AG04450 (cell line): ENCODE results near the gene DNAJC4. TPM values are rescaled to one million over a fixed set of nuclear protein-coding genes. Genes with fewer than 3 reads are reported as not detected.
A peak's percentile ranks its signal among the peaks of the same experiment; 100 is the strongest.

Source experiments
- CTCF ChIA-PET: fragments of 300-600, 350-600 bp; formaldehyde crosslinking; extraction: SDS; loops from one replicate; lab custom pipeline; 2022; ENCODE audit warnings: antibody characterized with exemption, inconsistent platforms; lab: Charles Lee
- POLR2A ChIA-PET: fragments of 350-600 bp; formaldehyde crosslinking; extraction: SDS; loops from one replicate; lab custom pipeline; 2021; ENCODE audit warnings: antibody characterized with exemption, inconsistent platforms; lab: Yijun Ruan, JAX
- DNase-seq: peaks from one replicate; pipeline ENCODE4 v3.0.0-alpha.2; 2011; ENCODE audit warnings: low read depth, low spot score
- H3K27ac ChIP-seq: one replicate; pipeline ENCODE4 v1.5.1; 2012; ENCODE audit warnings: low read depth, low read length, control low read depth
- H3K27me3 ChIP-seq: one replicate; pipeline ENCODE4 v1.6.0; 2012; ENCODE audit warnings: low read length; ENCODE audit not compliant: control insufficient read depth, insufficient read depth
- H3K4me3 ChIP-seq: 2 replicates; pipeline ENCODE4 v1.5.1; 2011; ENCODE audit warnings: mild to moderate bottlenecking, low read depth, low read length, control low read depth
- H3K9me3 ChIP-seq: 2 replicates; pipeline ENCODE4 v1.5.1; 2012; ENCODE audit warnings: low read length; ENCODE audit not compliant: control insufficient read depth, insufficient read depth
- CTCF ChIP-seq: IDR thresholded peaks from 2 replicates; pipeline ENCODE4 v1.5.1; 2011; ENCODE audit warnings: low read depth, low read length, control low read depth, inconsistent platforms
- polyA plus RNA-seq: library from polyadenylated mRNA; depleted of rRNA; stranded (reverse); fragments of >200 nt; gene quantifications from 2 replicates; pipeline ENCODE4 v1.2.3, GENCODE V29; 2011

The DNAJC4 gene
- polyA plus RNA-seq, 1 experiment = 18.7 TPM

GRCh38 chr11:64203421-64204079, 26.8 kb upstream of the DNAJC4 start:
- CTCF ChIA-PET = interaction anchor here (0.6 to 6.8 kb wide), 9 partner anchors 11 to 294 kb away, joined by 3 to 125 read pairs (median 21); partner anchors contain the start of gene PLCB3
- H3K4me3 ChIP-seq = no peak overlapping the region
- H3K9me3 ChIP-seq = no peaks in the 10 kb centered on the region; the same call in 1 of the 2 replicates
- peak overlapping the region; percentile 21 for H3K27ac ChIP-seq
- H3K27me3 ChIP-seq = no peaks in the 10 kb centered on the region
- no peak for TF ChIP-seq CTCF
- POLR2A ChIA-PET = interaction anchor here (0.6 to 2.0 kb wide), 4 partner anchors 18 to 1389 kb away, joined by 3 to 17 read pairs (median 6); partner anchors contain the start of gene STIP1
- no peak for DNase-seq

- peak overlapping the region; percentile 21 for H3K27ac ChIP-seq
These were observed 26.3 kb upstream of the DNAJC4 start for GRCh38 chr11:64204080-64204440.

GRCh38 chr11:64204464-64204989, 25.8 kb upstream of the DNAJC4 start:
- H3K9me3 ChIP-seq = no peaks in the 10 kb centered on the region; the same call in 1 of the 2 replicates
- CTCF ChIA-PET = interaction anchor here (0.6 to 6.8 kb wide), 27 partner anchors 8 to 370 kb away, joined by 3 to 125 read pairs (median 4); partner anchors contain the start of genes NUDT22, PLCB3, PRDX5 and TRMT112
- no peaks in the 10 kb centered on the region for H3K27me3 ChIP-seq
- peak; percentile 95 for DNase-seq
- H3K27ac ChIP-seq = no peak overlapping the region
- H3K4me3 ChIP-seq = no peak overlapping the region
- POLR2A ChIA-PET = interaction anchor here (0.7 to 2.0 kb wide), 9 partner anchors 8 to 96 kb away, joined by 3 to 17 read pairs (median 4); partner anchors contain the start of genes NUDT22, STIP1 and TRPT1
- peak; percentile 67 for TF ChIP-seq CTCF

More at GRCh38 chr11:64204080-64204440, 26.3 kb upstream of the DNAJC4 start:
- CTCF ChIA-PET = interaction anchor here (0.6 to 6.8 kb wide), 23 partner anchors 8 to 370 kb away, joined by 3 to 125 read pairs (median 5); partner anchors contain the start of genes NUDT22, PLCB3, PRDX5 and TRMT112
- Histone ChIP-seq H3K4me3 (no peak overlapping the region), H3K27me3 (no peaks in the 10 kb centered on the region), H3K9me3 (no peaks in the 10 kb centered on the region; the same call in 1 of the 2 replicates)
- no peak for TF ChIP-seq CTCF
- DNase-seq = no peak
- POLR2A ChIA-PET = interaction anchor here (1.0 to 2.0 kb wide), 8 partner anchors 11 to 97 kb away, joined by 3 to 17 read pairs (median 4); partner anchors contain the start of genes NUDT22, STIP1 and TRPT1

GRCh38 chr11:64206457-64207255, 23.7 kb upstream of the DNAJC4 start, which contains the start of gene FERMT3:
FERMT3 (plus strand) TSS chr11:64206721; CDS start chr11:64207365, 644 bp downstream.
- Histone ChIP-seq H3K27me3 (no peaks in the 10 kb centered on the region), H3K4me3 (no peak within 1 kb of the TSS), H3K9me3 (no peaks in the 10 kb centered on the region; the same call in 1 of the 2 replicates), H3K27ac (peak within 1 kb of the TSS; percentile 57)
- no peak for DNase-seq
- ChIA-PET POLR2A (interaction anchor here (1.0 to 3.4 kb wide), 5 partner anchors 11 to 111 kb away, joined by 3 to 27 read pairs (median 5); partner anchors contain the start of genes NUDT22, PRDX5, STIP1 and TRMT112), CTCF (interaction anchor here (0.5 to 6.8 kb wide), 8 partner anchors 9 to 206 kb away, joined by 3 to 125 read pairs (median 14); partner anchors contain the start of gene PLCB3)
- TF ChIP-seq CTCF = no peak
